HepG2 (cell line): Measurements from ENCODE around the gene ZNF771. TPM values are rescaled to one million over a fixed set of nuclear protein-coding genes. Genes with fewer than 3 reads are reported as not detected.

Source experiments
- ARNT2 ChIP-seq: sonication (generic); formaldehyde crosslinking; IDR thresholded peaks from 2 replicates; pipeline ENCODE4 v1.8.0; 2022; ENCODE audit warnings: mild to moderate bottlenecking, low read depth, missing genetic modification reagents, moderate library complexity
- CSRNP2 ChIP-seq: sonication (generic); formaldehyde crosslinking; conservative IDR thresholded peaks from 2 replicates; pipeline ENCODE4 v1.8.0; 2022; ENCODE audit warnings: low read depth, missing genetic modification reagents
- GRHL1 ChIP-seq: sonication (generic); formaldehyde crosslinking; conservative IDR thresholded peaks from 2 replicates; pipeline ENCODE4 v1.8.0; 2022; ENCODE audit warnings: missing genetic modification reagents
- MTA3 ChIP-seq: sonication (generic); formaldehyde crosslinking; IDR thresholded peaks from 2 replicates; pipeline ENCODE4 v1.4.0; 2020; ENCODE audit warnings: missing genetic modification reagents
- ZFP41 ChIP-seq: sonication (generic); formaldehyde crosslinking; IDR thresholded peaks from 2 replicates; pipeline ENCODE4 v1.4.0; 2020; ENCODE audit warnings: mild to moderate bottlenecking, missing genetic modification reagents, borderline replicate concordance
- ZNF256 ChIP-seq: sonication (generic); formaldehyde crosslinking; conservative IDR thresholded peaks from 2 replicates; pipeline ENCODE4 v1.4.0; 2020; ENCODE audit warnings: missing genetic modification reagents
- ZNF432 ChIP-seq: sonication (generic); formaldehyde crosslinking; IDR thresholded peaks from 2 replicates; pipeline ENCODE4 v1.5.0; 2020; ENCODE audit warnings: missing genetic modification reagents, mild to moderate bottlenecking, borderline replicate concordance
- ZNF562 ChIP-seq: sonication (generic); formaldehyde crosslinking; IDR thresholded peaks from 2 replicates; pipeline ENCODE4 v1.8.0; 2022; ENCODE audit warnings: missing genetic modification reagents, borderline replicate concordance
- ZNF580 ChIP-seq: IDR thresholded peaks from 2 replicates; pipeline ENCODE4 v1.6.1; 2016; ENCODE audit warnings: low read depth, borderline replicate concordance
- polyA plus RNA-seq, 8 experiments: library from polyadenylated mRNA; depleted of rRNA in 3 of 8; stranded (reverse) in 7 of 8; unstranded in 1 of 8; fragments of >200 nt; fragmentation: Illumina TruSeq in 4 of 8; extraction: Trizol in 4 of 8; gene quantifications; 2 replicates each; pipeline versions ENCODE4 v1.2.1 to v1.2.3, GENCODE V29; 2011 to 2016; ENCODE audit warnings: low read depth in 4 of 8, missing spikeins in 1 of 8, mixed read lengths in 1 of 8; ENCODE audit not compliant: insufficient read depth in 1 of 8
- total RNA-seq, 5 experiments: library from RNA; depleted of rRNA; stranded (reverse); fragments of >200 nt; fragmentation: Illumina TruSeq; extraction: Trizol; gene quantifications; 2 replicates each; pipeline ENCODE4 v1.2.3, GENCODE V29; 2016; ENCODE audit warnings: low read depth in 1 of 5
- TF ChIP-seq, protein P1 (sequence below), 2 experiments: sonication (generic) in 1 of 2; formaldehyde crosslinking in 1 of 2; IDR thresholded peaks; 2 replicates each; pipeline versions ENCODE4 v1.4.0 to v1.6.1; 2018 to 2020; ENCODE audit warnings: missing genetic modification reagents in 2 of 2, borderline replicate concordance in 1 of 2, low read depth in 1 of 2, mild to moderate bottlenecking in 1 of 2, missing biosample characterization in 1 of 2
- TF ChIP-seq, protein P2 (sequence below): IDR thresholded peaks from 2 replicates; pipeline ENCODE4 v1.6.1; 2016; ENCODE audit warnings: missing compliant biosample characterization, missing genetic modification reagents, borderline replicate concordance
- TF ChIP-seq, protein P3 (sequence below): sonication (generic); formaldehyde crosslinking; IDR thresholded peaks from 2 replicates; pipeline ENCODE4 v1.5.1; 2020; ENCODE audit warnings: mild to moderate bottlenecking, missing genetic modification reagents, moderate library complexity
- TF ChIP-seq, protein P4 (sequence below): IDR thresholded peaks from 2 replicates; pipeline ENCODE4 v1.6.1; 2016

The ZNF771 gene
- total and polyA plus RNA-seq, 2 of the 13 experiments (the other 11 are each of a cell fraction or from before 2014, with no cell fraction given), result 5.0 to 11.8 TPM

- TF ChIP-seq, protein P1, sequence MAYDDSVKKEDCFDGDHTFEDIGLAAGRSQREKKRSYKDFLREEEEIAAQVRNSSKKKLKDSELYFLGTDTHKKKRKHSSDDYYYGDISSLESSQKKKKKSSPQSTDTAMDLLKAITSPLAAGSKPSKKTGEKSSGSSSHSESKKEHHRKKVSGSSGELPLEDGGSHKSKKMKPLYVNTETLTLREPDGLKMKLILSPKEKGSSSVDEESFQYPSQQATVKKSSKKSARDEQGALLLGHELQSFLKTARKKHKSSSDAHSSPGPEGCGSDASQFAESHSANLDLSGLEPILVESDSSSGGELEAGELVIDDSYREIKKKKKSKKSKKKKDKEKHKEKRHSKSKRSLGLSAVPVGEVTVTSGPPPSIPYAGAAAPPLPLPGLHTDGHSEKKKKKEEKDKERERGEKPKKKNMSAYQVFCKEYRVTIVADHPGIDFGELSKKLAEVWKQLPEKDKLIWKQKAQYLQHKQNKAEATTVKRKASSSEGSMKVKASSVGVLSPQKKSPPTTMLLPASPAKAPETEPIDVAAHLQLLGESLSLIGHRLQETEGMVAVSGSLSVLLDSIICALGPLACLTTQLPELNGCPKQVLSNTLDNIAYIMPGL (CRISPR knock-in tag; IDR thresholded peaks at IDR 0.05; ENCODE audit: borderline replicate concordance in 1 of 2, low read depth in 1 of 2), result peak; percentile 91 to 92
- TF ChIP-seq CSRNP2 (CRISPR knock-in tag), result no peak
- TF ChIP-seq, protein P2, sequence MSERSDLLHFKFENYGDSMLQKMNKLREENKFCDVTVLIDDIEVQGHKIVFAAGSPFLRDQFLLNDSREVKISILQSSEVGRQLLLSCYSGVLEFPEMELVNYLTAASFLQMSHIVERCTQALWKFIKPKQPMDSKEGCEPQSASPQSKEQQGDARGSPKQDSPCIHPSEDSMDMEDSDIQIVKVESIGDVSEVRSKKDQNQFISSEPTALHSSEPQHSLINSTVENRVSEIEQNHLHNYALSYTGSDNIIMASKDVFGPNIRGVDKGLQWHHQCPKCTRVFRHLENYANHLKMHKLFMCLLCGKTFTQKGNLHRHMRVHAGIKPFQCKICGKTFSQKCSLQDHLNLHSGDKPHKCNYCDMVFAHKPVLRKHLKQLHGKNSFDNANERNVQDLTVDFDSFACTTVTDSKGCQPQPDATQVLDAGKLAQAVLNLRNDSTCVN (CRISPR knock-in tag), result peak; percentile 57; the same call in 1 of the 2 replicates
- no peak for TF ChIP-seq MTA3 (CRISPR knock-in tag)
- TF ChIP-seq, protein P3, sequence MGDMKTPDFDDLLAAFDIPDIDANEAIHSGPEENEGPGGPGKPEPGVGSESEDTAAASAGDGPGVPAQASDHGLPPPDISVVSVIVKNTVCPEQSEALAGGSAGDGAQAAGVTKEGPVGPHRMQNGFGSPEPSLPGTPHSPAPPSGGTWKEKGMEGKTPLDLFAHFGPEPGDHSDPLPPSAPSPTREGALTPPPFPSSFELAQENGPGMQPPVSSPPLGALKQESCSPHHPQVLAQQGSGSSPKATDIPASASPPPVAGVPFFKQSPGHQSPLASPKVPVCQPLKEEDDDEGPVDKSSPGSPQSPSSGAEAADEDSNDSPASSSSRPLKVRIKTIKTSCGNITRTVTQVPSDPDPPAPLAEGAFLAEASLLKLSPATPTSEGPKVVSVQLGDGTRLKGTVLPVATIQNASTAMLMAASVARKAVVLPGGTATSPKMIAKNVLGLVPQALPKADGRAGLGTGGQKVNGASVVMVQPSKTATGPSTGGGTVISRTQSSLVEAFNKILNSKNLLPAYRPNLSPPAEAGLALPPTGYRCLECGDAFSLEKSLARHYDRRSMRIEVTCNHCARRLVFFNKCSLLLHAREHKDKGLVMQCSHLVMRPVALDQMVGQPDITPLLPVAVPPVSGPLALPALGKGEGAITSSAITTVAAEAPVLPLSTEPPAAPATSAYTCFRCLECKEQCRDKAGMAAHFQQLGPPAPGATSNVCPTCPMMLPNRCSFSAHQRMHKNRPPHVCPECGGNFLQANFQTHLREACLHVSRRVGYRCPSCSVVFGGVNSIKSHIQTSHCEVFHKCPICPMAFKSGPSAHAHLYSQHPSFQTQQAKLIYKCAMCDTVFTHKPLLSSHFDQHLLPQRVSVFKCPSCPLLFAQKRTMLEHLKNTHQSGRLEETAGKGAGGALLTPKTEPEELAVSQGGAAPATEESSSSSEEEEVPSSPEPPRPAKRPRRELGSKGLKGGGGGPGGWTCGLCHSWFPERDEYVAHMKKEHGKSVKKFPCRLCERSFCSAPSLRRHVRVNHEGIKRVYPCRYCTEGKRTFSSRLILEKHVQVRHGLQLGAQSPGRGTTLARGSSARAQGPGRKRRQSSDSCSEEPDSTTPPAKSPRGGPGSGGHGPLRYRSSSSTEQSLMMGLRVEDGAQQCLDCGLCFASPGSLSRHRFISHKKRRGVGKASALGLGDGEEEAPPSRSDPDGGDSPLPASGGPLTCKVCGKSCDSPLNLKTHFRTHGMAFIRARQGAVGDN (CRISPR knock-in tag), result peak; percentile 87
- peak; percentile 71; the same call in 1 of the 2 replicates for TF ChIP-seq ARNT2 (CRISPR knock-in tag)
- TF ChIP-seq, protein P4, sequence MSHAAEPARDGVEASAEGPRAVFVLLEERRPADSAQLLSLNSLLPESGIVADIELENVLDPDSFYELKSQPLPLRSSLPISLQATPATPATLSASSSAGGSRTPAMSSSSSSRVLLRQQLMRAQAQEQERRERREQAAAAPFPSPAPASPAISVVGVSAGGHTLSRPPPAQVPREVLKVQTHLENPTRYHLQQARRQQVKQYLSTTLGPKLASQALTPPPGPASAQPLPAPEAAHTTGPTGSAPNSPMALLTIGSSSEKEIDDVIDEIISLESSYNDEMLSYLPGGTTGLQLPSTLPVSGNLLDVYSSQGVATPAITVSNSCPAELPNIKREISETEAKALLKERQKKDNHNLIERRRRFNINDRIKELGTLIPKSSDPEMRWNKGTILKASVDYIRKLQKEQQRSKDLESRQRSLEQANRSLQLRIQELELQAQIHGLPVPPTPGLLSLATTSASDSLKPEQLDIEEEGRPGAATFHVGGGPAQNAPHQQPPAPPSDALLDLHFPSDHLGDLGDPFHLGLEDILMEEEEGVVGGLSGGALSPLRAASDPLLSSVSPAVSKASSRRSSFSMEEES (CRISPR knock-in tag), result peak; percentile 44; the same call in 1 of the 2 replicates
- no peak for TF ChIP-seq ZNF432 (CRISPR knock-in tag)
- TF ChIP-seq GRHL1 (CRISPR knock-in tag), result no peak
- TF ChIP-seq ZNF562, result no peak
- no peak; the same call in 1 of the 2 replicates for TF ChIP-seq ZNF256 (CRISPR knock-in tag)
- TF ChIP-seq ZNF580 (CRISPR knock-in tag), result 0 out of 2 replicates have a peak, but pooled peaks have one; percentile 80
- TF ChIP-seq ZFP41, result peak; percentile 75; the same call in 1 of the 2 replicates
These were observed 28.9 kb upstream of the ZNF771 start (continued) for GRCh38 chr16:30378236-30379157.
